Stimulated activated naive CD4-positive, alpha-beta T cell treated with Interleukin-2 at 50 U/mL for 16 hours (primary cell): ENCODE results near the gene EPAS1.

Experiments used
- DNase-seq: peaks from one replicate; lab custom pipeline; 2025; lab: John Stamatoyannopoulos, UW

Gene EPAS1

GRCh38 chr2:46364797-46365457 is 67.7 kb downstream of the EPAS1 start:
- peak; percentile 3 for DNase-seq

GRCh38 chr2:46365913-46366667 is 68.9 kb downstream of the EPAS1 start:
- DNase-seq, result no peak

DNA sequence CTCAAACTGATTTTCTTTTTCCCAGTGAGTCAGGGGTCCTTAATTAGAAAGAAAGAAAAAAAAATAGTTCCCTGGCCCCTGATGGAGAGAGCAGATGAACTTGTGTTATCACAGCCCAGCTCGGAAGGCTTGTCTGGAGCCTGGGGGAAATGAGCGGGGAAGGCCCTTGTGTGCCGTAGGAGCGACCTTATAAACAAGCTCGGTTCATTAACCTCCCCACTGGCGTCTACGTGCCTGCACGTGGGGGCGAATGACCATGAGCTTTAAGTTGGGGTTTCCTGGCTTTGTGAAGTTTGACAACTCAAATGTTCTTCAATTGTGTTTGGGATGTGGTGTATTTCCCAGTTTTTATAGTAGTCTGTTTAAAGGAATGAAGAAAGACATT is 69.5 kb downstream of the EPAS1 start:
- no peak for DNase-seq

DNA sequence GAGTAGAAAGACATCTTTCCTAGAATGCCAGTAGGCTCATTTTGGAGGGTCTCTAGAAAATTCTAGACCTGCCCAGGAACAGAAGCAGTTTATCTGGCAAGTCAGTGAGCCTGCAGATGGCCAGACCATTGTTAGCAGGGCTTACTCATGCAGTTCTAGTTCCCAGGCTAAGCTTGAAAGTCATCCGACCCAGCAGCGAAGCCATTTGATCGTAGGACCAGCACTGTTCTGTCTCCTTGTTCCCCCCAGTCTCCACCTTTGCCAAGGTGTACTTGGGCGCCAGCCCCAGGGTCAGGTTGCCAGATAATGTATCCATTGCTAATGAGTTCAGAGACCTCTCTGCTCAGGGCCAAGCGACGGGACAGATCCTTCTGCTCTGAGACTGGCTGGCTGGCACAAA is 70.1 kb downstream of the EPAS1 start:
- no peak for DNase-seq

DNA sequence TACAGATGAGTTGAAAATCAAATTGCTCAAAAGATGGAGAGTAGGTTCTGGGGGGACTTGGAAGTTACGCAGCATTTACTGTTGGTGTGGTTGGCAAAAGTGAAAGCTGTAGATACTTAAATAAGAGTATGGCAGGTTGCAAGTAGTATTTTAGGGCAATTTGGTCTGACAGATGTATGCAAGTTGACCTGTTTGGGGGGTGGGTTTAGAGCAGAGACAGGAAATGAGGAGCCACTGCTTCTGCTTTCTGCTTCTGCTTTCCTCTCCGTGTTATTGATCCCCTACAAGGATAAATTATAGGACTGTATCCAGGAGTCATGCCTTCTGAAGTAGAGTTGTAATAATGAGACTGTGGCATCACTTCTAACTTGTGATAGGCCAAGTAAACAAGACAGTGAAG is 71.2 kb downstream of the EPAS1 start:
- no peak for DNase-seq

DNA sequence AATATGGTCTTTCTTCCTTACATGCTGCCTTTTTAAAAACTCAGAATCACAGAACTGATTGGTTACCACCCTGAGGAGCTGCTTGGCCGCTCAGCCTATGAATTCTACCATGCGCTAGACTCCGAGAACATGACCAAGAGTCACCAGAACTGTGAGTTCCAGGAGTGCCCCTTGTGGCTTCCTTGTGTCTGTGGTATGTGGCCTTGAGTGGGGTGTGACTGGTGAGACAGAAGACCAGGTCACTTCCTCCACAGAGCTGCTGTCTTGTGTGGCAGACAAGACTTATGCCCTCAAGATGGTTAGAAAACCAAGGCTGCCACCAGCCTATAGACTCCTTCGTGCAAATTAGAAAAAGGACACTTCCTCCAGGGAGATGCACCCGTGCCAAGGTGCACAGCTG is 72.6 kb downstream of the EPAS1 start:
- DNase-seq, result no peak

GRCh38 chr2:46371854-46372253 is 74.6 kb downstream of the EPAS1 start:
- no peak for DNase-seq

DNA sequence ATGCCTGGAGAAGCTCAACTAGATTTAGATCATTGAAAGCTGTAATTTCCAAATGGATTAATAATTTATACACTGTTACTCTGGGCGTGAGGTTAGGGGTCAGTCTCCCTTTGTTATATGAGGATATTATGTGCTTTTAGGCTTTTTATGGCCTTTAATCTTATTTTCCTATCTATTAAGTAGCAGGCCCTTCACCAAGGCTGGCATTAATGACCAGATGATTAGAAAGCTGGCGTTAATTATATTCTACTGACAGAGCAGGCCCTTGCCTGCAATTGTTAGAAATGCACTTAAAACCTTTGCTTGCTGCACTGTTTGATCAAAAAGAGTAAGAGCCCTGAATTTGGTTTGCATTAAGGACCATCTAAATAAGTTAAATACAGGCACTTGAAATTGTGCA is 75.3 kb downstream of the EPAS1 start:
- no peak for DNase-seq

- DNase-seq, result no peak
Observed at GRCh38 chr2:46373238-46373637, 76.0 kb downstream of the EPAS1 start.

GRCh38 chr2:46375566-46376125 is 78.4 kb downstream of the EPAS1 start:
- DNase-seq, result no peak

DNA sequence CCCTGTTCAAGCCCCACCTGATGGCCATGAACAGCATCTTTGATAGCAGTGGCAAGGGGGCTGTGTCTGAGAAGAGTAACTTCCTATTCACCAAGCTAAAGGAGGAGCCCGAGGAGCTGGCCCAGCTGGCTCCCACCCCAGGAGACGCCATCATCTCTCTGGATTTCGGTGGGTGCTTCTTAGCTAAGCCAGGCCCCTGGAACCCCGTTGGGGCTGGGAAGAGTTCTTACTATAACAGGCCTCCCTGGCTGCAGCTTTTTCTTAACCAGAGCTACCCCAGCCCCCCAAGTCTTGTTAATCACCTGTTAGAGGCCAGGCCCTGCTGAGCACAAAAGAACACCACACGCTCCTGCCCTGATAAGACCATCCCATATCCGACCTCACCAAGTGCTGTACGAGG is 79.4 kb downstream of the EPAS1 start:
- no peak for DNase-seq

GRCh38 chr2:46377101-46377581 is 79.9 kb downstream of the EPAS1 start:
- DNase-seq, result no peak

GRCh38 chr2:46377666-46378560 is 80.7 kb downstream of the EPAS1 start:
- DNase-seq, result no peak

DNA sequence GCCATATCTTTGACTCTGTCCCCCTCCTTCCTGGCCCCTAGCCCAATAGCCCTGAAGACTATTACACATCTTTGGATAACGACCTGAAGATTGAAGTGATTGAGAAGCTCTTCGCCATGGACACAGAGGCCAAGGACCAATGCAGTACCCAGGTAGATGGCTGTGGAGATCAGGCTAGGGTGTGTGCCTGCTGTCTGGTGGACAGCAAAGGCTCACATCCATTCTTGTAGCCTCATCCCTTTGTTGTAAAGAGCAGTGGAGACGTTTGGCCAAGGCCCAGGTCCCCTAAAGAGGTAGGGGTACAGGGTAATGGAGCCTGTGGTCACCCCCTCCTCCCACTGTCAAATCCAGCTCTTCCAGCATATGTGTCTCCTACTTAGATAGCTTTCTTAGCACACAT is 81.4 kb downstream of the EPAS1 start:
- no peak for DNase-seq

DNA sequence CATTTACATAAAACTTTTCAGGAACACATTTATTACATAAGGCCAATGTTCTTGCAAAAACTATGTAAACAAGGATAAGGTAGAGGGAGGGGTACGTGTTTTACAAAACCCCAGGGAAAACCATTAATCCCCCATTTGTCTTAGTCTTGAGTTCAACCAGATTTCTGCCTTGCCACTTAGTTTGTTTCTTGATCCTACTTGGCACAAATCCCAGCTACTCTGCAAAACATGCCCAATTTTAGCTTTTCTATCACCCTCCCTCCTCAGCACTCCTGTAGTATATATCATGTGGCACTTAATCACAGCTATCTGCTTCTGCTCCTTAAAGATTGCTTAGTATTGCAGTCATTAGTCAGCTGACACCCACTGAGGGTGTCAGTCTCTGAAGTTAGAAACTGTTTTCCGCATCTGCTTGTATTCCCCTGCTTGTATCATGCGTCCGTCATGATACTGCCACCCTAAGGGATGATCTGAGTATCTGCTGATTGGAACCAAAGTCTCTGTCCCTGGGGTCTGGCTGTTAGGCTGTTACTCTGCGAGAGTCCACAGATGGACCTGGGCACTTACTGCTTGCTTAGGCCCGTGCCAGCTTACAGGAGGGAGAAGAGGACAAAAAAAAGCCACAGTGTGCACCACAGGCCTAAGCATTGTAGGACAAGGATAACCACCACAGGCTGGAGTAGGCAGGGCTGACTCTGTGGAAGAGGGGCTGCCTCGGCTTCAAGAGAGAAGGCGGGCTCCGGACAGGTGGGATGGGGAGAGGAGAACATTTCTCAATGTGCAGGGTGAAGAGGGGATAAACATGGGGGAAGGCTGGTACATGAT is 82.2 kb downstream of the EPAS1 start:
- no peak for DNase-seq

DNA sequence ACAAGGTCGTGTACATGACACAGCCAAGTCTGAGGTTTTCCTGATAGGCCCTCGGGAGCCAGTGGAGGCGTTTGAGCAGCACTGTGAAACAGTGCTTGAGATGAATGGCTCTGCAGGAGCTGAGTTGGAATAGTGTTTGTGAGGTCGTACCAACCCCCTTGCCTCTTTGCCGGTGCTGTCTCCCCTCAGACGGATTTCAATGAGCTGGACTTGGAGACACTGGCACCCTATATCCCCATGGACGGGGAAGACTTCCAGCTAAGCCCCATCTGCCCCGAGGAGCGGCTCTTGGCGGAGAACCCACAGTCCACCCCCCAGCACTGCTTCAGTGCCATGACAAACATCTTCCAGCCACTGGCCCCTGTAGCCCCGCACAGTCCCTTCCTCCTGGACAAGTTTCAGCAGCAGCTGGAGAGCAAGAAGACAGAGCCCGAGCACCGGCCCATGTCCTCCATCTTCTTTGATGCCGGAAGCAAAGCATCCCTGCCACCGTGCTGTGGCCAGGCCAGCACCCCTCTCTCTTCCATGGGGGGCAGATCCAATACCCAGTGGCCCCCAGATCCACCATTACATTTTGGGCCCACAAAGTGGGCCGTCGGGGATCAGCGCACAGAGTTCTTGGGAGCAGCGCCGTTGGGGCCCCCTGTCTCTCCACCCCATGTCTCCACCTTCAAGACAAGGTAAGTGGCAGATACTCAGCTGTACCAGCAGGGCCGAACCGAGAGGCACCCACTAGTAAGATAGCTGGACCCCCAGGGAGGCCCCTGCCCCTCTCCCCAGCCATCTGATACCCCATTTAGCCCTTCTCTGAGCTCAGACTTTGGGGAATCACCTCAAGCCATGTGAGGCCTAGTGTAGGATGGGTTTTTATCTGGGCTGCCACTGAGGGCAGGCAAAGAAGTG is 83.1 kb downstream of the EPAS1 start:
- no peak for DNase-seq

DNA sequence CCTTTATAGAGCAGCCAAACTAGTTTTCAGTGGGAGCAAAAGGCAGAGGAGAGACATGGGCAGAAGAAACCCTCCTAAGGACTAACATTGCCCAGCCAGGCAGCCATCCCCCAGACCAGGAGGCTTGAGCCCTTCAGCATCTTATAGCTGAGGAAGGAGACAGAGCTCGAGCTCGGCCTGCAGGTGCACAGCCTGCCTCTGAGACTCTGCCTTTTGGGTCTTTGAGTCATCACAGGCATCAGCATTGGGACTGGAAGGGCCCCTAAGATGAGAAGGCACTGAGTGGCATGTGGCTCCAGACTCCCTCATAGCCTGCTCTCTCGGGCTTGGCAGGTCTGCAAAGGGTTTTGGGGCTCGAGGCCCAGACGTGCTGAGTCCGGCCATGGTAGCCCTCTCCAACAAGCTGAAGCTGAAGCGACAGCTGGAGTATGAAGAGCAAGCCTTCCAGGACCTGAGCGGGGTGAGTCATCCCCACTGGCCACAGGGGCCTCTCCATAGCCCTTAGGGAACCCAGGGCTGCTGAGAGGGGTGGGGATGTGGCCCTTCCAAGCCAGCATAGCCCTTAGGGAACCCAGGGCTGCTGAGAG is 84.1 kb downstream of the EPAS1 start:
- no peak for DNase-seq

- DNase-seq, result no peak
Observed at GRCh38 chr2:46381871-46382270, 84.7 kb downstream of the EPAS1 start.

GRCh38 chr2:46382331-46383112 is 85.3 kb downstream of the EPAS1 start:
- no peak for DNase-seq
